ENCODE measurements around the gene STRN3. TPM values are rescaled to one million over a fixed set of nuclear protein-coding genes. Genes with fewer than 3 reads are reported as not detected.

Gene STRN3
- total and polyA plus RNA-seq, 2 of the 4 experiments (the other 2 are of a cell fraction), result 10.8 to 78.7 TPM

DNA sequence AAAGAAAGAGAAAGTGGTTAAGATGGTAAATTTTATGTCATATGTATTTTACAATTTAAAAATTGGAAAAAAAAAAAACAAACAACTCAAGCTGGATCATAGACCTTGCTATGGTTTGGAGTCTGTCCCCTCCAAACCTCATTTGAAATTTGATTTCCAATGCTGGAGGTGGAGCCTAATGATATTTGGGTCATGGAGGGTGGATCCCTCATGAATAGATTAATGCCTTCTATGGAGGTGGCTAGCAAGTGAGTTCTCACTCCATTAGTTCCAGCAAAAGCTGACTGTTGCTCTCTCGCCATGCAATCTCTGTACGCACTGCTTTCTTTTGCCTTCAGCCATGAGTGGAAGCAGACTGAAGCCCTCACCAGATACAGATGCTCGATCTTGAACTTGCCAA is 22.9 kb downstream of the STRN3 start:
- no TSS peak for BruUV-seq (replicated peaks)
- 100% methylated on average over 2 of the region's 3 CpGs; no CpG with 5 or more reads in 1 of the 2 experiments for WGBS, 2 experiments (ENCODE audit: extremely low coverage in 2 of 2, insufficient read length in 1 of 2)
- no peak overlapping the region for H2BK120ac ChIP-seq (ENCODE audit: low read depth, low read length)
- no peak overlapping the region for H2AK9ac ChIP-seq (replicated peaks; ENCODE audit: low read depth, low read length, poor library complexity)
- H2BK20ac ChIP-seq (ENCODE audit: low read depth, low read length), result no peak overlapping the region
- POLR2A ChIA-PET (ENCODE audit: unreplicated experiment), result interaction anchor here (0.6 to 0.7 kb wide), 2 partner anchors 16 to 50 kb away, joined by 4 to 13 read pairs; no protein-coding TSS in a partner anchor
- H3K9ac ChIP-seq (ENCODE audit: low read depth, low read length), result no peak overlapping the region
- 0 out of 2 replicates have a peak, but pooled peaks cover 2% of the 10 kb centered on the region for H3K4me1 ChIP-seq (ENCODE audit: control insufficient read depth, insufficient read depth, low read length)
- H3K18ac ChIP-seq (ENCODE audit: low read depth, low read length), result no peak overlapping the region
- H3K4ac ChIP-seq (ENCODE audit: low read depth, low read length), result no peak overlapping the region
- H2BK15ac ChIP-seq (ENCODE audit: low read depth, low read length), result no peak overlapping the region
- peaks cover 69% of the 10 kb centered on the region for H4K20me1 ChIP-seq (ENCODE audit: insufficient read depth, low read length)
- peaks cover 2% of the 10 kb centered on the region for H3K9me3 ChIP-seq (ENCODE audit: control insufficient read depth, insufficient read depth, low read length)
- intact Hi-C loops (cut with micrococcal nuclease), result no loop called here
- no peak overlapping the region for H3K4me3 ChIP-seq (ENCODE audit: insufficient read depth, low read depth, low read length)
- H2AK5ac ChIP-seq (ENCODE audit: low read depth, low read length), result no peak overlapping the region
- no peak overlapping the region for H4K8ac ChIP-seq (ENCODE audit: low read depth in 2 of 2, low read length in 2 of 2)
- no peaks in the 10 kb centered on the region for H3K27me3 ChIP-seq (ENCODE audit: control insufficient read depth, insufficient read depth, low read length)
- H4K5ac ChIP-seq (ENCODE audit: low read depth, low read length), result no peak overlapping the region
- DNase-seq (no peak), ATAC-seq (ENCODE audit: low read depth) (no peak)
- H3K36me3 ChIP-seq (ENCODE audit: control insufficient read depth, insufficient read depth, low read length), result peaks cover 14% of the 10 kb centered on the region
- no peak overlapping the region for H2AFZ ChIP-seq (replicated peaks; ENCODE audit: low read length, poor library complexity)
- TF ChIP-seq MAZ (IDR thresholded peaks at IDR 0.05; ENCODE audit: borderline replicate concordance, low read depth, low read length) (no peak), POLR2A (IDR thresholded peaks at IDR 0.05; ENCODE audit: low read depth, low read length) (no peak), BHLHE40 (IDR thresholded peaks at IDR 0.05; ENCODE audit: low read depth, low read length) (no peak), RAD21 (IDR thresholded peaks at IDR 0.05; ENCODE audit: low read length) (no peak), CHD1 (IDR thresholded peaks at IDR 0.05; ENCODE audit: low read depth, low read length) (no peak), RCOR1 (IDR thresholded peaks at IDR 0.05; ENCODE audit: insufficient replicate concordance, low read length) (no peak), MXI1 (IDR thresholded peaks at IDR 0.05; ENCODE audit: borderline replicate concordance, low read depth, low read length) (no peak), SMC3 (IDR thresholded peaks at IDR 0.05; ENCODE audit: low read depth, low read length) (no peak), NFE2L2 (IDR thresholded peaks at IDR 0.05; ENCODE audit: low read depth, low read length) (no peak), FOS (IDR thresholded peaks at IDR 0.05; ENCODE audit: low read depth, low read length) (no peak), MAFK (IDR thresholded peaks at IDR 0.05; ENCODE audit: low read depth, low read length) (no peak), CEBPB (IDR thresholded peaks at IDR 0.05; ENCODE audit: low read depth, low read length) (no peak), RFX5 (IDR thresholded peaks at IDR 0.05; ENCODE audit: low read depth, low read length) (no peak)
- TF ChIP-seq, protein P1, sequence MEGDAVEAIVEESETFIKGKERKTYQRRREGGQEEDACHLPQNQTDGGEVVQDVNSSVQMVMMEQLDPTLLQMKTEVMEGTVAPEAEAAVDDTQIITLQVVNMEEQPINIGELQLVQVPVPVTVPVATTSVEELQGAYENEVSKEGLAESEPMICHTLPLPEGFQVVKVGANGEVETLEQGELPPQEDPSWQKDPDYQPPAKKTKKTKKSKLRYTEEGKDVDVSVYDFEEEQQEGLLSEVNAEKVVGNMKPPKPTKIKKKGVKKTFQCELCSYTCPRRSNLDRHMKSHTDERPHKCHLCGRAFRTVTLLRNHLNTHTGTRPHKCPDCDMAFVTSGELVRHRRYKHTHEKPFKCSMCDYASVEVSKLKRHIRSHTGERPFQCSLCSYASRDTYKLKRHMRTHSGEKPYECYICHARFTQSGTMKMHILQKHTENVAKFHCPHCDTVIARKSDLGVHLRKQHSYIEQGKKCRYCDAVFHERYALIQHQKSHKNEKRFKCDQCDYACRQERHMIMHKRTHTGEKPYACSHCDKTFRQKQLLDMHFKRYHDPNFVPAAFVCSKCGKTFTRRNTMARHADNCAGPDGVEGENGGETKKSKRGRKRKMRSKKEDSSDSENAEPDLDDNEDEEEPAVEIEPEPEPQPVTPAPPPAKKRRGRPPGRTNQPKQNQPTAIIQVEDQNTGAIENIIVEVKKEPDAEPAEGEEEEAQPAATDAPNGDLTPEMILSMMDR (conservative IDR thresholded peaks at IDR 0.05; ENCODE audit: low read depth, low read length), result no peak
- TF ChIP-seq, protein P2, sequence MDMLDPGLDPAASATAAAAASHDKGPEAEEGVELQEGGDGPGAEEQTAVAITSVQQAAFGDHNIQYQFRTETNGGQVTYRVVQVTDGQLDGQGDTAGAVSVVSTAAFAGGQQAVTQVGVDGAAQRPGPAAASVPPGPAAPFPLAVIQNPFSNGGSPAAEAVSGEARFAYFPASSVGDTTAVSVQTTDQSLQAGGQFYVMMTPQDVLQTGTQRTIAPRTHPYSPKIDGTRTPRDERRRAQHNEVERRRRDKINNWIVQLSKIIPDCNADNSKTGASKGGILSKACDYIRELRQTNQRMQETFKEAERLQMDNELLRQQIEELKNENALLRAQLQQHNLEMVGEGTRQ (IDR thresholded peaks at IDR 0.05; ENCODE audit: low read depth, low read length), result no peak
- TF ChIP-seq, protein P3, sequence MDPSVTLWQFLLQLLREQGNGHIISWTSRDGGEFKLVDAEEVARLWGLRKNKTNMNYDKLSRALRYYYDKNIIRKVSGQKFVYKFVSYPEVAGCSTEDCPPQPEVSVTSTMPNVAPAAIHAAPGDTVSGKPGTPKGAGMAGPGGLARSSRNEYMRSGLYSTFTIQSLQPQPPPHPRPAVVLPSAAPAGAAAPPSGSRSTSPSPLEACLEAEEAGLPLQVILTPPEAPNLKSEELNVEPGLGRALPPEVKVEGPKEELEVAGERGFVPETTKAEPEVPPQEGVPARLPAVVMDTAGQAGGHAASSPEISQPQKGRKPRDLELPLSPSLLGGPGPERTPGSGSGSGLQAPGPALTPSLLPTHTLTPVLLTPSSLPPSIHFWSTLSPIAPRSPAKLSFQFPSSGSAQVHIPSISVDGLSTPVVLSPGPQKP (IDR thresholded peaks at IDR 0.05; ENCODE audit: borderline replicate concordance, low read depth, low read length), result no peak
- peaks cover 3% of the 10 kb centered on the region for H3K9me1 ChIP-seq (ENCODE audit: insufficient read depth, low read length)
- no peak overlapping the region for H3K14ac ChIP-seq (replicated peaks; ENCODE audit: low read depth, low read length)
- no peak overlapping the region for H3K23ac ChIP-seq (ENCODE audit: low read depth, low read length)
- H4K91ac ChIP-seq (ENCODE audit: insufficient read depth, low read depth, low read length), result no peak overlapping the region
- no peak overlapping the region for H3K27ac ChIP-seq (ENCODE audit: insufficient read depth, low read length)
- H2BK5ac ChIP-seq (ENCODE audit: low read depth, low read length, poor library complexity, severe bottlenecking), result no peak overlapping the region
- H3K79me1 ChIP-seq (ENCODE audit: low read depth in 1 of 2, low read length in 2 of 2), result peaks cover 30 to 80% of the 10 kb centered on the region in 2 experiments; a peak in 3 of 4 replicates
- H3K4me2 ChIP-seq (ENCODE audit: low read depth, low read length), result no peak overlapping the region
- dilution Hi-C loops (cut with HindIII; ENCODE audit: low sequenced_read_pairs, unreplicated experiment), result no loop called here
- in situ Hi-C loops (cut with MboI; ENCODE audit: low sequenced_read_pairs), result no loop called here
- no peak overlapping the region for H3K56ac ChIP-seq (ENCODE audit: extremely low read depth, insufficient read depth, low read length)
- CTCF ChIA-PET, result interaction anchor here (1.2 kb wide), 1 partner anchor 96 kb away, joined by 7 read pairs; no protein-coding TSS in a partner anchor

All from IMR-90 (cell line).